Loucy (cell line): ENCODE results near the gene SLC35G2.

ENCODE experiments used
- CTCF ChIP-seq: fragments of 200-600 bp; sonication (generic); conservative IDR thresholded peaks from 2 replicates; pipeline ENCODE4 v1.5.1; 2014; ENCODE audit warnings: mild to moderate bottlenecking, antibody characterized with exemption, low read length
- EZH2phosphoT487 ChIP-seq: fragments of 200-600 bp; IDR thresholded peaks from 2 replicates; pipeline ENCODE4 v1.6.1; 2018; ENCODE audit warnings: antibody characterized with exemption, mild to moderate bottlenecking, moderate library complexity, borderline replicate concordance

- TF ChIP-seq CTCF (no peak), EZH2phosphoT487 (no peak)
Measured at GRCh38 chr3:136792556-136793330, 26.2 kb upstream of the SLC35G2 start.
